CD4-positive, alpha-beta T cell treated with Interleukin-6 for 4 hours (primary cell): ENCODE results near the gene GLT6D1.
"Not testable (repeated sequence)": the region's sequence is repeated elsewhere in the genome, so short reads cannot be mapped to it uniquely, and the experiment has no call there.

ENCODE experiments used
- DNase-seq: peaks from one replicate; pipeline ENCODE4 v3.0.0-alpha.2; 2020; ENCODE audit warnings: mixed read lengths

GLT6D1 gene

GRCh38 chr9:135639196-135639595 is at the start of gene GLT6D1:
Gene GLT6D1 (minus strand): TSS chr9:135639540. CDS start chr9:135639187, 353 bp downstream.
- no peak for DNase-seq

GRCh38 chr9:135689011-135689410 is 49.7 kb upstream of the GLT6D1 start:
- no peak for DNase-seq

- DNase-seq = no peak
These were observed 47.9 kb upstream of the GLT6D1 start for GRCh38 chr9:135687216-135687615.

- no peak for DNase-seq
These were observed 45.4 kb upstream of the GLT6D1 start for GRCh38 chr9:135684691-135685090.

GRCh38 chr9:135683401-135684034 is 44.2 kb upstream of the GLT6D1 start:
- no peak for DNase-seq

- DNase-seq = no peak
These were observed 41.8 kb upstream of the GLT6D1 start for GRCh38 chr9:135681161-135681560.

- no peak for DNase-seq
These were observed 40.7 kb upstream of the GLT6D1 start for GRCh38 chr9:135680056-135680455.

GRCh38 chr9:135678236-135679017 is 39.1 kb upstream of the GLT6D1 start:
- no peak for DNase-seq

GRCh38 chr9:135677641-135678168 is 38.4 kb upstream of the GLT6D1 start:
- DNase-seq = no peak

GRCh38 chr9:135676891-135677290 is 37.6 kb upstream of the GLT6D1 start:
- no peak for DNase-seq

- DNase-seq = no peak
These were observed 35.6 kb upstream of the GLT6D1 start for GRCh38 chr9:135674977-135675376.

- DNase-seq = no peak
These were observed 34.6 kb upstream of the GLT6D1 start for GRCh38 chr9:135673941-135674340.

GRCh38 chr9:135672786-135673185 is 33.4 kb upstream of the GLT6D1 start:
- not testable (repeated sequence) for DNase-seq

- DNase-seq = no peak
These were observed 32.3 kb upstream of the GLT6D1 start for GRCh38 chr9:135671591-135672041.

GRCh38 chr9:135670721-135671590 is 31.6 kb upstream of the GLT6D1 start:
- no peak for DNase-seq

GRCh38 chr9:135669616-135670285 is 30.4 kb upstream of the GLT6D1 start:
- no peak for DNase-seq

- DNase-seq = not testable (repeated sequence)
These were observed 29.7 kb upstream of the GLT6D1 start for GRCh38 chr9:135669018-135669417.

GRCh38 chr9:135667463-135668001 is 28.2 kb upstream of the GLT6D1 start:
- DNase-seq = no peak

- no peak for DNase-seq
These were observed 27.5 kb upstream of the GLT6D1 start for GRCh38 chr9:135666534-135667462.

- DNase-seq = no peak
These were observed 26.5 kb upstream of the GLT6D1 start for GRCh38 chr9:135665795-135666189.
